IPS DF 4.7 (cell line): ENCODE data around the gene GAS7.
"Not testable (repeated sequence)": the region's sequence is repeated elsewhere in the genome, so short reads cannot be mapped to it uniquely, and the experiment has no call there.

Source experiments
- DNase-seq: peaks from one replicate; pipeline ENCODE4 v3.0.0-alpha.2; 2013; ENCODE audit warnings: low spot score; ENCODE audit errors: extremely low read depth

GAS7 gene

GRCh38 chr17:10075919-10076318, 122.5 kb downstream of the GAS7 start:
- DNase-seq = no peak

DNA sequence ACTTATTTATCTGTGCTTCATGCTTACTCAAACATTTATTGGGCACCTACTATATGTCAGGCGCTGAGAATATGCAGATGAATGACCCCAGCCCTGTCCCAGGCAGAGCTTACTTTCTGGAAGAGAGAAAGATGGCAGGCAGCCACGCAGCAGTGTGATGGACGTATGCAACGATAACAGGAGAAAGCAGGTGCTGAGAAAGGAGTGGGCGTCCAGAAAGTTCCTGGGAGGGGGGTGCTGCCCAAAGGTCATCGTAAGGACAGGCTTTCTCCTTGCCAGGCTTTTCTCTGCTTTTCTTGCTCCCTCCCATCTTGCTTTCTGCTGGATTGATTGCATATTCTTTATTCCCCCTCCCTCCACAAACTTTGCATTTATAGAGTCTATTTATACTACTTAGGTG, 124.5 kb downstream of the GAS7 start:
- DNase-seq = no peak

DNA sequence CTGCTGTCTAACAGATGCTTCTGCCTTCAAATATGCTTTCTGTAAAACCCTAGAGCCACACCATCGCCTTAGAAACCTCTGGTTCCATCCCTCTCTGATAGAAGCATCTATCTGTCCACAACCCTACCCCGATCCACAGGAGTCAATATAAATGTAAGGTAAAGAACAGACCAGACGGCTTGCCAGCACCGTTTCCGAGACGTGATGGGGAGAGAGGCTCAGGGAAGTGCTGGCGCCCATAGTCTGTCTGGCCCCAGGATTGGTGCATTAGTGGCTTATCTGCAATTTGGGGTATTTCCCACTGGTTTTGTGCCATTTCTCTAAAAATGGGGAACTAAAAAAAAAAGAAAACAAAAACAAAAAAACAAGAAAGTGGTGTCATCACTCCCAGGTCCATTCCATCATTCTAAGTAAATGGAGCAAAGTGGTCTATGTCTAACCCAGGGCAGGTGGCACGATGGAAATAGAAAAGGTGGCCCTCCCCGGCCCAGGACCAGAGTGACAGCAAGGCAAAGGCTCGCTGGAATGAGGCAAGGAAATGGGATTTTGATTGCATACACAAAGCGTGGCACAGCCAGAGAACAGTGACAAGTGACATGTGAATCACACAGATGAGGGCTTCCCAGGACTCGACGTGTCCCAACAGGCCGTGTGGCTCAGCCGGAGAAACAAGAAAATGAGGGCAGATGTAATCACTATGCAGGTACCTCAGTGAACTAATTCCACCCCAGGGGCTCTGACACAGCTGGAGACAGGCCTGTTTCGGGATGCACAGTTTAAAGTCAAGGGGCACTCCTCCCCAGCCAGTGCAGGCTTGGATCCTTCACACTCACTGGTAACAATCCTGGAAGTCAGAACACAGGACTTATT, 125.6 kb downstream of the GAS7 start:
- no peak for DNase-seq

DNA sequence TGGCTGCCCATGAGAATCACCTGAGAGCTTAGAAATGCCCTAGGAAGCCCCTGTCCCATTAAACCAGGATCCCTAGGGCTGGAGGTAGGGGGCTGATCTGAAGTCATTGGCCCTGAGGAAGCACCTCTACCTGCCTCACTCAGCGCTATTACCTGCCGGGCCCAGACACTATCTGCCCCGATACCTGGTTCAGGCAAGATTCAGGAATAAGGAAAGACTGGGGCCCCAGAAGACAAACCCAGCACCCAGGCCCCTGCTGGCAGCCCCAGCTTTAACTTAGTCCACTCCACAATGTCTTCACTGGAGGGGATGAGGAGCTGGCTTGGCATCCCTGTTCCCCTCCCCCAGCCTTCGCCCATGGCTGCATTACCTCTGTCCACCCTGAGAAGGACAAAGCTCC, 126.3 kb downstream of the GAS7 start:
- DNase-seq = no peak

DNA sequence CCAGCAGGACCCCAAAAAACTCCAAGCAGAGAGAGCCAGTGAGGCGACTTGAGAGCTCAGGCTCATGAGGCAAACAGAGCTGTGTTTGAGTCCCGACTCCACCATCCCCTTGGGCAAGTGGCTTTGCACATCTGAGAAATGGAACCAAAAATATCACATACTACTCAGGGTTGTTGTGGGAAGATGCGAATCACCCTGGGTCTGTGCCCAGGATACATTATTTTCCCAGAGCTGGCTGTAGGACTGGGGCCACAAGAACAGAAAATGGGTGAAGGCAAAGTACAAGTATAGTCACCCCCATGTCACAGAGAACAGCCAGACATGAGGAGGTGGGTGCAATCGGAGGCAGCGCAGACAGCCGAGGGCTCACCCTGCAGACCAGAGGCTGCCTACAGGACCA, 127.3 kb downstream of the GAS7 start:
- DNase-seq = no peak

DNA sequence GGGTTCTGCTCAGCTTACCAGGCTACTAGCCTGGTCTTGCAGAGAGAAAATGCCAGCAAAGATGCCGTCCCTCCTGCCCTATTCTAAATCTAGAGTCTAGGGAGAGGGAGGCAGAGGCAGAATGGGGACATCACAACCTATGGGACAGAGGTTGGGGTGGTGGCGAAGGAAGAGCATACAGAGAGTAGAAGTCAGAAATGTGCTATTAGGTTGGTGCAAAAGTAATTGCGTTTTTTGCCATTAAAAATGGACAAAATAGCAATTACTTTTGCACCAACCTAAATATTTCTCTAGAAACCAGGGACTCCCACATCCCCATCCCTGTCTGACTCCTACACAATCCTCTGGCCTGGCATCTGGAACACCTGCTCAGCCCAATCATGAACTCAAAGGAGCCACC, 127.7 kb downstream of the GAS7 start:
- no peak for DNase-seq

DNA sequence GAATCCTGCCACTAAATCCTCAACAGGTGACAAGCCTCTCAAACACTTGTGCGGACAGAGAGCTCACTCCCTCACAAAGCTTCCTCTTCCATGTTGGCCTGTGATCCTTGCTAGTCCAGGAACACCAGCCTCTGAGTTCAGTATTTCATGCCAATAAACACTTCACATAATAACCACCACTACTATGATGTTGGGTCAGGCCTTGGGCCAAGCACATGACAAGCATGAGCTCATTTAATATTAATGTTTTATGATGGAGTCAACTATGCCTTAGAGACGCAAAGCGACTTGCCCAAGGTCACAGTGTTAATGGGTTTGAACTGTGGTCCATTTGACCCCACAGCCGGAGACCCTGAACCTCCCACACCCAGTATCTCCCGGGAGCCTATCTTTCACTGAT, 129.1 kb downstream of the GAS7 start:
- DNase-seq = no peak

DNA sequence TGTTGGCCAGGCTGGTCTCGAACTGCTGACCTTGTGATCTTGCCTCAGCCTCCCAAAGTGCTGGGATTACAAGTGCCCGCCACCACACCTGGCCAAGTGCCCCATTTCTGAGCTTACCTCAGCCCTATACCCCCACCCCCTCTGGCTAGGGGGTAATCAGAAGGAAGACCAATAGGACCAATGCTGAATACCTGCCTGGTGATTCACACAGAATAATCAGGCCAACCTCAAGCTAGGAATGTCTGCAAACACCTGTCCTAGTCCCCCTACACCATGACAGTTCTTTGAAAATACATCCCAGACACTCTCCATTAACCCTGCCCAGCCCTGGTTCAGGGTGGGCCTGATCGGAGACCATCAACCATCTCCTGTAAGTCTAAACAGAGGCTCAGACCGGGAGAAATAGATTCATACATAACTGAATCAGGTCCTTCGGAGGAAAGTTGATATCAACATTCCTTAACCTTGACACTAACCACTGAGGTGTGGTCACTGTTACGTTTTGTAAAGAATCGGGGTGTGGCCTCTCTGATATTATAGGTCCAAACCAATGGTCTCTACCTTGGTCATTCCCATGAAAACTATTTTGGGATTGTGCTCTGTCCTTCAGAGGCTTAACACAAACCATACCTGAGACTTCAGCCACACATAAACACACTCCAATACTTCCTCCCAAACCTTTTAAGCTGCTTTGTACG, 130.8 kb downstream of the GAS7 start:
- no peak for DNase-seq

- DNase-seq = no peak
Observed at GRCh38 chr17:10064536-10064935, 133.9 kb downstream of the GAS7 start.

- DNase-seq = no peak
Observed at GRCh38 chr17:10063730-10064241, 134.6 kb downstream of the GAS7 start.

DNA sequence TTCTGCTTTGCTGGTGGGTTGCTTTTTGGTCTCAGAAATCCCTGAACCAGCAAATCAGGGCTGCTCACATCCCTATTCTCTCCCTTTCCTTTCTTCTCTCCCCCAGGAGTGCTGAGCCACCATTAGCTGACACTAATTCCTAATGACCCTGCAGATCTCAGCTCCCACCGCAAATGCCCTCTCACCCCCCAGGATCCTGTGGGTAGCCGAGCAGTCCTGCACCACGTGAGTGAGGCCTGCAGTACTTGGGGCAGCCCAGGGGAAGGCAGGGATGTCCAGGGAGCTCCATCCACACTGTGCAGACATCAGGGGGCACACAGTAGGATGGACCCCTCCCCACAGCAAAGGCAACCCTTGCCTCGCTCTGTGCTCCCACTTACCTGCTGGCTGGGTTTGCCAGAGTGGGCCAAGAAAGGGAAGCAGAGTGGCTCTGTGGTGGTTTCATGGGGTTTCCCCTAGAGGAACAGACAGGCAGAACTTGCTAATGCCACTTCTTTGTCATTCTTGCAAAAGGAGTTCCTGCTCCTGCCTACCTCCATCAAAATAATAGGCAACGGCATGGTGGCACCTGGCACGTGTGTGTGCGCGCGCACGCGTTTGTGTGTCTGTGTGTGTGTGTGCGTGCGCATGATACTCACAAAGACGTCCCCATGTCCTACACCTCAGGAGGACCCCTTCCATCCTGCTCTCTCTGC, 135.6 kb downstream of the GAS7 start:
- no peak for DNase-seq

GRCh38 chr17:10061111-10061845, 137.1 kb downstream of the GAS7 start:
- DNase-seq = no peak

DNA sequence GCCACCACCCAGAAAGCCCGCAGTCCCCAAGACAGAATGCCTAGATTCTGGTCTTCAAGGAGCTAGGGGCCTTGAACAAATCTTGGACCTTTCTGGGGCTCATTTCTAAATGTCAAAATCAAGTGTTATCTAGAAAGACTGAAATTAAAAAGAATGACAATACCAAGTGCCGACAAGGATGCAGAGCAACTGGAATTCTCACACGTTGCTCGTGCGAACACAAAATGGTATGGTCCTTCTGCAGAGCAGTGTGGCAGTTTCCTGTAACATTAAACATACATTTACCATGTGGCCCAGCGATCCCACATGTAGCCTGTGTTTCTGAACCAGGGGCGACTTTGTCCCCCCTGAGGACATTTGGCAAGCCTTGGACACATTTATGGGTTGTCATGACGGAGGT, 137.9 kb downstream of the GAS7 start:
- DNase-seq = no peak

- no peak for DNase-seq
Observed at GRCh38 chr17:10059684-10060211, 138.7 kb downstream of the GAS7 start.

- no peak for DNase-seq
Observed at GRCh38 chr17:10058921-10059683, 139.3 kb downstream of the GAS7 start.

DNA sequence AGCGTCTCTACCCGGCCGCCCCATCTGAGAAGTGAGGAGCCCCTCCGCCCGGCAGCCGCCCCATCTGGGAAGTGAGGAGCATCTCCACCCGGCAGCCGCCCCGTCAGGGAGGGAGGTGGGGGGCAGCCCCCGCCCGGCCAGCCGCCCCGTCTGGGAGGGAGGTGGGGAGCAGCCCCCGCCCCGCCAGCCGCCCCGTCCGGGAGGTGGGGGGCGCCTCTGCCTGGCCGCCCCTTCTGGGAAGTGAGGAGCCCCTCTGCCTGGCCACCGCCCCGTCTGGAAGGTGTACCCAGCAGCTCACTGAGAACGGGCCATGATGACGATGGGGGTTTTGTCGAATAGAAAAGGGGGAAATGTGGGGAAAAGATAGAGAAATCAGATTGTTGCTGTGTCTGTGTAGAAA, 140.9 kb downstream of the GAS7 start:
- not testable (repeated sequence) for DNase-seq

DNA sequence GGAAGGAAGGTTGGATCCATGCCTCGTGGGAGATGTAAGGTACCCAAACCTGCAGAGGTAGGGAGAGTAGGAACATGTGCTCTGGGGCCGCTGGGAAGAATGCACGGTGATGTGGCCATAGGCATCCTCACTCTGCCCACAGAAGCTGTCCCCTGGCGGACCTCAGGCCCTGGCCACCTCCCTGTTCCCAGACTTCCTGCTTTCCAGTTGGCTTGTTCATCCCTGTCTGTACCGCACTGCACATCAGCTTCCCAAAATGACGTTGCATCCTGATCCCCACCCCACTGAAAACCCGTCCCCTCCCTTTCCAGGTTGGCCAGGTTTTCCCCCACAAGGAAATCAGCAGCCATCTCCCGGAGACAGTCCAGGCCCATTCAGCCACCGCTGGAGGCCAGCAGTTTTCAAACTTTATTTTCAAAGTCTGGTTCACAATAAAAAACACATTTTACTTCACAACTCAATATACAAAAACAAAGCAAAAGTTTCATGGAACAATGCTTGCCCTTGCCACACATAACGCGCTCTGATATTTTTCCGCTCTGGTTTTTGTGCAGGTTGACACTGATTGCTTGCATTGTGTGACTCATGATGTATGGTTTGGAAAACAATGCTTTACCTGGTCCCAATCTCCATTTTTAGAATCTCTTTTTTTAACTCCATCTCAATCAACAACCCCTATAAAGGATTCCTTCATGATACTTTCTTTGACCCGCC, 143.0 kb downstream of the GAS7 start:
- no peak for DNase-seq

DNA sequence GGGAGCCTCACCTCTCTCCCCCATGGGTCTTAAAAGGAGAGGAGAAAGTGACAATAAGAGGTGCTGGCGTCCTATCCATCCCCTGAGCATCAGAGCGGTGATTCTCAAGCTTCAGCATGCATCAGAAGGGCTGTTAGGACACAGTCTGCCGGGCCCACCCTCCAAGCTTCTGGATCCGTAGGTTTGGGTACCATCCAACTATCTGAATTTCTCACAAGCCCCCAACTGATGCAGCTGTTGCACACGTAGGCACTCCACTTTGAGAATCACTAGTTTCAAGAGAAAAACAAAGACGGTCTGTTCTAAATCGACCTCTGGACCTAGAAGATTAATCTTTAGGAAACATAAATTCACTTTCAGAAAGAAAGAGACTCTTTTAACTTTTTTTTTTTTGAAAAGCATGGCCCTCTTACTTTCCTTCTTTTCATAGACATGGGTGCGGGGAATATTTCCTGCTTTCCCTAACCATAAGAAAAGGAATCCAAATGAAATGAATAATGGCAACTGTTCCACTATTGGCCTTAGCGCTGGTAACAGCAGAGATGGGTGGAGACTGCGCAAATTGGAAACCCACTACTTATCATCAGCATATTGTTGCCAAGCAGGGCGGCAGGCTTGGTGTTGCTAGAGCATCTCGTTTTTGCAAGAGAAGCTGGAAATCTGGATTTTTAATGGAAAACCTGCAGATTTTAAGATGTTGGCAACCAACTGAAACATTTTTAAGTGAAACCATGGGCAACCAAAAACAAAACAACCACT, 144.4 kb downstream of the GAS7 start:
- no peak for DNase-seq
